Ecto neural progenitor cell (in vitro differentiated cells): ENCODE measurements around the gene PAPLN.
A peak's percentile ranks its signal among the peaks of the same experiment; 100 is the strongest.

Source experiments
- DNase-seq: peaks from one replicate; pipeline ENCODE4 v3.0.0-alpha.2; 2018; ENCODE audit warnings: low spot score

PAPLN gene

DNA sequence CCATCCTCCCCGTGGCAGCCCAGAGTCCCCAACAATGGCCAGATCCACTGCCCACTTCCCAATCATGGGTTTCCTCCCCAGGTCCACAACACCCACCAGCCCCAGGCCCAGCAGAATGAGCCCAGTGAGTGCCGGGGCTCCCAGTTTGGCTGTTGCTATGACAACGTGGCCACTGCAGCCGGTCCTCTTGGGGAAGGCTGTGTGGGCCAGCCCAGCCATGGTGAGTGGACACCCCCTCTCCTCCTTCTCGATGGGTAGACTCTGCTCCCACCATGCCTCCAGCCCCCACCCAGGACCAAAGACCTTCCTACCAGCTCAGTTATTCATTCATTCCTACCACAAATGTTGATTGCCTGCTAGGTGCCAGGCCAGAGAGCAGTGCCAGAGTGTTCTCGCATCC, 23.8 kb downstream of the PAPLN start:
- no peak for DNase-seq

DNA sequence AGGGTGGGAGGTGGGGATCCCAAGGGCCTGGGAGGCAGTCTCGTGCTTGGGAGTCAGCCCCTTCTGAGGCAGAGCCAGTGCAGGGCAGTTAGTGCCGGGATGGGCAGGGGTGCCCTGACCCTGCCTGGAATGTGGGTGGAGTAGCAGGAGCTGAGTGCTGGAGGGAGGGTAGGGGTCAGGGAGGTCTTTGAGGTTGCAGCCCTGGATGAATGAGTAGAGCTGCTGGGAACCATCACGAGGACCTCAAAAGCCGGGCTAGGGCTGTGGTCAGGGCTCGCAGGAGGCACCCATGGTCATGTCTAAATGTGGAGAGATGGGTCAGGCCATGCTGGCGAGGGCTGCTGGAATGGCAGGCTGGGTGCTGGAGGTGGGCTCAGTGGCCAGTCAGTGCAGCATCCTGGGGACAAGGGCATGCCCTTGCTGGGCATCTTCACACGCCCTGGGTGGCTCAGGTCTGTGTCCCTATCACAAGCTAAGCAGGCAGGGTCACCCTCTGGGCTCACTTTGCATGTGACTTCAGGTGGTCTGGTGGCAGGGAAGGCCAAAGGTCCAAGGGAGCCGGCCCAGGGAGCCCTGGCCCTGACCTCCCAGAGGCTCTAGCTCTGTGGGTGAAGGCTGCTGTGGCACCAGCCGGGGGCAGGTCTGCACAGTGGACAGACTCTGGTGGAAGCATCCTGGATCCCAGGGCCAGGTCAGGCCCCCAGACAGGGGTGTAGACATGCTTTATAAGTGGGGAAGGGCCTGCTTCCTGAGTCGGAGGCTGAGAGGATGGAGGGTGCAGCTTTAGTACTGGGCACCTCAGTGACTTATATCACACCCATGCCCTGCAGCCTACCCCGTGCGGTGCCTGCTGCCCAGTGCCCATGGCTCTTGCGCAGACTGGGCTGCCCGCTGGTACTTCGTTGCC, 24.5 kb downstream of the PAPLN start:
- no peak for DNase-seq

DNA sequence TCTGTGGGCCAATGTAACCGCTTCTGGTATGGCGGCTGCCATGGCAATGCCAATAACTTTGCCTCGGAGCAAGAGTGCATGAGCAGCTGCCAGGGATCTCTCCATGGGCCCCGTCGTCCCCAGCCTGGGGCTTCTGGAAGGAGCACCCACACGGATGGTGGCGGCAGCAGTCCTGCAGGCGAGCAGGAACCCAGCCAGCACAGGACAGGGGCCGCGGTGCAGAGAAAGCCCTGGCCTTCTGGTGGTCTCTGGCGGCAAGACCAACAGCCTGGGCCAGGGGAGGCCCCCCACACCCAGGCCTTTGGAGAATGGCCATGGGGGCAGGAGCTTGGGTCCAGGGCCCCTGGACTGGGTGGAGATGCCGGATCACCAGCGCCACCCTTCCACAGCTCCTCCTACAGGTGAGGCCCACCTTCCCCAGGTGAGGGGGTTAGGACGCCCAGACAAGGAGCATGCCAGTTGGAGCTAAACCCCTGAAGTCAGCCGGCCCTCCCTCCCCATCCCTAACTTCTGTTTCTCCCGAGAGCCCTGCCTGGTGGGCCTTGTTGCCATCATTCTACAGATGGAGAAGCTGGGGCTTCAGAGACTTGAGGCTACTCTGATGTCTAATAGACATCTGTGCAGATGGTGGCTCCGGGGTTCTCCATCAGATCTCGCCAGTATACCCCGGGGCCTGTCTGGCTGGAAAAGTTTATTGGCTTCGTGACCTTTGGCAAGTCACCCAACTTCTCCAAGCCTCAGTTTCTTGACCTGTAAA, 25.3 kb downstream of the PAPLN start:
- no peak for DNase-seq

DNA sequence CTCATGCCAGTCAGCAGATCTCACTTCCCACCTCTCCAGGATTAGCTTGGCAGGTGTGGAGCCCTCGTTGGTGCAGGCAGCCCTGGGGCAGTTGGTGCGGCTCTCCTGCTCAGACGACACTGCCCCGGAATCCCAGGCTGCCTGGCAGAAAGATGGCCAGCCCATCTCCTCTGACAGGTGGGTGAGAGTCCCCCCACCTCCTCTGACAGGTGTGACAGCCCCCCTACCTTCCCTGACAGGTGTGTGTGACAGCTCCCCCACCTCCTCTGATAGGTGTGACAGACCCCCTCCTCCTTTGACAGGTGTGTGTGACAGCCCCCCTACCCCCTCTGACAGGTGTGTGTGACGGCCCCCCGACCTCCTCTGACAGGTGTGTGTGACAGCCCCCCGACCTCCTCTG, 26.3 kb downstream of the PAPLN start:
- no peak for DNase-seq

DNA sequence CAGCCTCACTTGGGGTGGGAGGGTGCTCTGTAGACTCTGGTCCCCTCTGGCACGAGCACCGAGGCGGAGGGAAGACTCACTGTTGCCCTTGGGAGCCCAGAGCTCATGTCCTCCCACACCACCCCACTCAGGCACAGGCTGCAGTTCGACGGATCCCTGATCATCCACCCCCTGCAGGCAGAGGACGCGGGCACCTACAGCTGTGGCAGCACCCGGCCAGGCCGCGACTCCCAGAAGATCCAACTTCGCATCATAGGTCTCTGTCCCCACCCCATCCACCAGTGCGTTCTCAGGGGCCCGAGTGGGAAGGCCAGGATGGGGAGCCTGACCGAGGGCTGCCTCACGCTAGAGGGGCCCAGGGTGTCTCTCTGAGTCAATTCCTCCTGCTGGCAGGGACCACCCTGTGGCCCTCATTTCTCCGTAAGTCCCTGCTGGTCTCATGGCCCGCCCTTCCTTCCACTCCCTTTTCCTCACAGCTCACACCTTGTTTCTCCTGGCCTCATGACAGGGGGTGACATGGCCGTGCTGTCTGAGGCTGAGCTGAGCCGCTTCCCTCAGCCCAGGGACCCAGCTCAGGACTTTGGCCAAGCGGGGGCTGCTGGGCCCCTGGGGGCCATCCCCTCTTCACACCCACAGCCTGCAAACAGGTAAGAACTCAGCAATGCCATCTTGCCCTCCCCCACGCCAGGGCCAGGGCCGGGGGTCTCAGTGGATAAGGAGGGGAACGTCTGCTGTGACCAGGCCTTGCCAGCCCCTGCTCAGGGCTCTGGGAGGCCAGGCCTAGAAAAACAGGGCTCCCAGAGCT, 27.0 kb downstream of the PAPLN start:
- DNase-seq = no peak

DNA sequence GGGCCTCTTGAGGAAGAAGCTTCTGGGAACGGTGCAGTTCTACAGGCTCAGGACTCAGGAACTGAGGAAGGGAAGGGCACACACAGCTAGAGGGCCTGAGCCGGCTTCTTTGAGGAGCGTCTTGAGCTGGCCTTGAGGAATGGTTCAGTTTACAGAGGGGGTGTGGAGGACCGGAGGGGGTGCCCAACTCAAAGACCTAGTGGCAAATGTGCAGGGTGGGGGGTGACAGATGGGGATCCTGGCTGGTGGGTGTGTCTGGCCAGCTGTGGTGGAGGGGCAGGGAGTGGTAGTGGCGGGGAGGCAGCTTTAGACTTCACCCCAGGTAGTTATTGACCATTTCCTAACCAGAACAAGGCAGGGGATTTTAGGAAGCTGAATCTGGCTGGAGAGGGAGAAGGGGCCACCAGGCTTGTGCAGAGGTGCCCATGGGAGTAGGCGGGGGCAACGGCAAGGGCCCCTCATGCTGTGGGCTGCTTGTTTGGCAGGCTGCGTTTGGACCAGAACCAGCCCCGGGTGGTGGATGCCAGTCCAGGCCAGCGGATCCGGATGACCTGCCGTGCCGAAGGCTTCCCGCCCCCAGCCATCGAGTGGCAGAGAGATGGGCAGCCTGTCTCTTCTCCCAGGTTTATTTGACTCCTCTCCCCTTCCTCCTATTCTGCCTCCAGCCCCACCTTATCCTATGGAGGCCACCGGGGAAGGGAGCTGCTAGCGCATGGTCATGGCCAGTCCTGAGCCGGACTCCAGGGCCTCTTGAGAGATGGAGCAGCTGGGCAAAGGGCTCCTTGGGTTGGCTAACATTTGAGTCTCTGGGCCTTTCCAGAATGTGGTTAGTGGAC, 27.8 kb downstream of the PAPLN start:
- no peak for DNase-seq

DNA sequence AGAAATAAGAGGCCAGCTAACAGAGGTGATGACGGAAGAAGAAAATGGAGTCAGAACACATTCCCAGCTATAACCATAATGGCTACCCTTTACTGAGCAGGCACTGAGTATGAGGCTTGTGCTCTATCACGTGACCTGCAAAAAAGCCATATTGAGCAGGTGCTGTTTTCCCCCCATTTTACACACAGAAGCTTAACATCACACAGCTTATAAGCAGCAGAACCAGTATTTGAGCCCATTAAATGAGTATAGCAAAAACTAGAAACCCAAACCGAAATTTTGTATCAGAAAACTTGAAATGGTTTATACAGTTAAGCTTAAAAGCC, 28.4 kb downstream of the PAPLN start:
- DNase-seq = peak; percentile 17

DNA sequence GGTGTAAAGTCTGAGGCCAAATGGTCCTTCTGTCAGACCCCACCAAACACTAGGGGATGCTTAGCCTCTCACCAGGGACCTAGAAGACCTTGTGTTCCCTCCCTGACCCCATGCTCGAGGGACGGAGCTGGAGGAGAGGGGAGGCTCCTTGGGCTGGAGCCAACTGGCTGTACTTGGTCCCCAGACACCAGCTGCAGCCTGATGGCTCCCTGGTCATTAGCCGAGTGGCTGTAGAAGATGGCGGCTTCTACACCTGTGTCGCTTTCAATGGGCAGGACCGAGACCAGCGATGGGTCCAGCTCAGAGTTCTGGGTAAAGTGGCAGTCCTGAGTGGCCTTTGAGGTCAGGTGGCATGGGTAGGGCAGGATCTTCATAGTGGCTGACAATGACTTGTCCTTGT, 29.0 kb downstream of the PAPLN start:
- no peak for DNase-seq

DNA sequence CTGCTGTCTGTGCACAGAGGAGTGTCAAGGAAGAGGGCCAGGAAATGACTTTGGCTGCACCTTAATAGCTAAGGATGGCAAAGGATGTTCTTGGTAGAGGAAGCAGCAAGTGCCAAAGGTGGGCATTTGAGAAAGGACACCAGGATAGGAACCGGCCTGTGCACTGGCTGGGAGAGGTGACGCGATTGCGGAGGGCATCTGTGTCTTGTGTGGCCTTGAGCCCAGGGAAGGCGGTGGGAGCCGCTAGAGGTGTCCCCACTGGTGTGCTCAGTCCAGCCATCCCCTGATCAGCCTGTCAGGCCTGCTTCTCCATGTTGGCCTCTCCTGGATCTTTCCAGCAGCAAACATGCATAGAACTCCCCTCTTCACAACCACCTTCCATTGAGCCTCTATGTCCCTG, 30.2 kb downstream of the PAPLN start:
- DNase-seq = peak; percentile 23

DNA sequence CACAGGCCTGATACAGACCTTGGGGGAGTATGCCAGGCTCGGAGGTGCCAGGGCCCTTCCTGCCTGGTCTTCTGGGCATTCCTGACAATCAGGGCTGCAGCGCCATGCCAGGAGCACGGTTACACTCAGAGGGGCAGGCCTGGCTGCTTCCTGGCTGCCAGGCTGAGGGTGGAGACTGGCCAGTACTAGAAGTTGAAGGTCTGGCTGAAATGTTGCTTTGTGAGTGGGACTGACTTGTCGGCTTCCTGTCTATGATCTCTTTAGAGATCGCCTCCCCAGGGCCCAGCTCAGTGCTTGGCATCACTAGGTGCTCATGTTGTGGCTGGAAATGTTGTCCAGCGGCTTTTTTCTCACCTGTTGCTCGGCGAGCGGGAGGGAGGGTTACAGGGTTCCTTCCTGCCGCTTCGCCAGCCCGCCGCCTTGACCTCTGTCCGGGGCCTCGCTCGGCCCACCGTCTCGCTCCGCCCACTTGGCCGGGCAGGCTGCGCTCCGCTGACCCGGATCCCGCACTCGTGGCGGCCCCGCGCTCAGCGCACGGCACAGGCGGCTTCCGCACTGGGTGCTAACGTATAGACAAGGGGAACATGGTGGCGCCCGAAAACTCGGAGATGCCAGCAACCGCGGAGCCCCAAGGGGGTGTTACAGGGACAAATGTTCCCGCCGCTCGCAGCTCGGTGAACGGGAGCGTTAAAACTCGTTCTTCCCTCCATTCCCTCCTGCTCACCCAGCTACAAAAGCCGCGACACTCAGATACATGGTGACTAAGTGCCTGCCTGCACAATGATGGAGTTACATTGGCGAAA, 32.6 kb downstream of the PAPLN start:
- DNase-seq = no peak

DNA sequence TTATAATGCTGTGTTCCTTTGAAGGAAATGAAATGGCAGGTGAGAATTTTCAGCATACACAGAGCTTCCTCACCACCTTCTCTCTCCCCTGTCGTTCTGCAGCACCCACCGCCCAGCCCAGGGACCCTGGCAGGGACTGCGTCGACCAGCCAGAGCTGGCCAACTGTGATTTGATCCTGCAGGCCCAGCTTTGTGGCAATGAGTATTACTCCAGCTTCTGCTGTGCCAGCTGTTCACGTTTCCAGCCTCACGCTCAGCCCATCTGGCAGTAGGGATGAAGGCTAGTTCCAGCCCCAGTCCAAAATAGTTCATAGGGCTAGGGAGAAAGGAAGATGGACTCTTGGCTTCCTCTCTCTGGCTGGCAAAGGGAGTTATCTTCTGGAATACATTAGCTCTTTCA, 35.1 kb downstream of the PAPLN start:
- DNase-seq = no peak

DNA sequence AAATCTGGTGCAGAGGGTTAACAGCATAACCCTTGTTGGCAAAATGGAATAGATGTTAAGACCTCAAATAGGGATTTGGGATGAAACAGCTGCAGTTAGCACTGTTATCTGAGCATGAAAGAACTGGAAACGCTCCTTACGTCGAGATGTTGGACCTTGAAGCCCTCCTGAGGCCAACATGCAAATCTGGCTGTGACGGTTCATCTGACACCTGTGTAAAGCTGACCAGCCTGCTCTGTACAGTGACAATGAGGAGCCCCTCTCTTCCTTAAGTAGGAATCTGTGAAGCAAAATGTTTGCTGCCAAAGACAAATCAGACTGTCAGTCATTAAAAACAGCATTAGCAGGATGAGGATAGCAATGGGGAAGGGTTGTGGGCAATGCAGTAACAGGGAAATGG, 36.5 kb downstream of the PAPLN start:
- DNase-seq = no peak

DNA sequence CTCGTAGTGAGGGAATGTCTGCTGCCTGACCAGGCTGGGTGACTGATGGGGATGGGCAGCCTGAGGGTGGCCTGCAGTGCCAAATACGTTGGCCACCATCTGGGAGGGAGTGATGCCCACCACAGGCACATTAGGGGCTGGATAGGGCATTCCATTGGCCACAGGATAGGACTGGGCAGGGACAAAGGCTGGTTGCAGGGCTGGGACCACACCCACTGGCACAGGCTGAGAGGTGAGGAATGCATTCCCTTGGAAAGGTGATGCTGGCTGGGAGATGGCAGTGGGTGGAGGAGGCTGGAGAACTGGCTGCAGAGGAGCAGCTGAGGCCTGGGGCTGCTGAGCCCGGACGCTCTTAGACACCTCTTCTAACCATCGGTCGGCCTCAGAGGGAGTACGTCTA, 39.5 kb downstream of the PAPLN start:
- DNase-seq = no peak

DNA sequence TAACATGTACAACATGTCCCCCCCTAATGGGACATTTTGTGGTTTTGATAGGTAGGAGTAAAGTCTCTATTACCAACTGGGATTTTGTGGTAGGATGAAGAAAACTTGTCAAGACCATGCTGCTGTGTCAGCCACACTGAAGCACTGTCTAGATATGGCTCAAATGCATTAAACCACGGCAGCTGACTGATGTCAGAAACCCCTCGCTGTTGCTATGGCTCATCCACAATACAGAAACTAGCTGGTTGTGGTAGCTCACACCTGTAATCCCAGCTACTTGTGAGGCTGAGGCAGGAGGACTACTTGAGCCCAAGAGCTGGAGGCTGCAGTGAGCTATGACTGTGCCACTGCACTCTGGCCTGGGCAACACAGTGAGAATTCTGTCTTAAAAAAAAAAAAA, 40.1 kb downstream of the PAPLN start:
- no peak for DNase-seq

DNA sequence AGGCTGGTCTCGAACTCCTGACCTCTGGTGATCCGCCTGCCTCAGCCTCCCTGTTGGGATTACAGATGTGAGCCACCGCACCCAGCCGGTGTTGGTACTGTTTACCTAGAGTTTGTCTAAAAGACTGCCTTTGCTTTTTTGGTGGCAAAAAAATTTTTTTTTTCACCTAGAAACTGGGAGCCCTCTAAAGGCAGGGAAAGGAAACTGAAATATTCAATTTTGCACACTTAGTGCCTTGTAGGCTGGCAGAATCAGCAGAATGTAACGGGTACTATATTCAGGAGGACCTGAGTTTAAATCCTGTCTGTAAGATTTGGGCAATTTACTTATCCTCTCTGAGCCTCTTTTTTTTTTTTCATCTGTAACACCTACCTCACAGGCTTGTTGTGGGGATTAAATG, 43.6 kb downstream of the PAPLN start:
- no peak for DNase-seq

DNA sequence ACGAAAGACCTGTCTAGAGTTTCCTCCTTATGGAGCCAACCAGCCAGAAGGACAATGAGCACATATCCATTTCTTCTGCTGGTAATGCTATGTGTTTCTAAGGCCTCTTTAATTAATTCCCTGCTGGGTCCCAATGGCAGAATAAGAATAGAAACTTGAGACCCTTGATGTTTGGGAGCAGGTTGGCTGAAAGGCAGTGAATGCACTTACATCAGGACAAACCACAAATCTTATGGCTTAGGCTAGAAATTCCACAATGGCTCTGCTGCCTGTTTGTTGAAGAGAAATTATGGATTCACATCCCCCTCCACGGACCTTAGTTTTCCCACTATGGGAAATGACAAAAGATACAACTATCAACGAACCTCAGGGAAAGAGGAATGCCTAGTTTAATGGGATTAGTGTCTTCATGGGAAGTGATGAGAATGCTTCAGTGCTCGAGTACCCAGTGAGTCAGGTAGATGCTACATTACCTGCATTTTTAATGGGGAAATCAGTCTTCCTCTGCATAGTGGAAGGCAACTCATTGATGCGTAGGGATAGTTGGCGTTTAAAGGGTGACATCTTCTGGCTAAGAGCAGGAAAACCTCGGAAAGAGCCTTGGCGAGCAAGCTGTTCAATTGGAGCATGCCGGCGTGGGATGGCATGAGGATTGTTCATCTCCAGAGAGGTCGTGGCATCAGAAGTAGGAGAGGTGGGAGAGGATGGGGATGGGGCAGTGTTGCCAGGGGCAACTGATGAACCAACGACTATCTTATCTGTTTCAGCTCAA, 46.5 kb downstream of the PAPLN start:
- no peak for DNase-seq

DNA sequence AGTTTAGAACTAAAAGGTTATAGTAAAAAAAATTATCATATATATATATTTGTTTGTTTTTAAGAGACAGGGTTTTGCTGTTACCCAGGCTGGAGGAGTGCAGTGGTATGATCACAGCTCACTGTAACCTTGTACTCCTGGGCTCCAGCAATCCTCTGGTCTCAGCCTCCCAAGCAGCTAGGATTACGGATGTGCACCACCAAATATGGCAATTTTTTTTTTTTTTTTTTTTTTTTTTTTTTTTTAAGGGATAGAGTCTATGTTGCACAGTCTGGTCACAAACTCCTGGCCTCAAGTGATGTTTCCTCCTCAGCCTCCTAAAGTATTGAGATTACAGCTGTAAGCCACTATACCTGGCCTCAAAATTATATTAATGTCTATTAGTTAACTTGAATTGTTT, 48.7 kb downstream of the PAPLN start:
- no peak for DNase-seq

DNA sequence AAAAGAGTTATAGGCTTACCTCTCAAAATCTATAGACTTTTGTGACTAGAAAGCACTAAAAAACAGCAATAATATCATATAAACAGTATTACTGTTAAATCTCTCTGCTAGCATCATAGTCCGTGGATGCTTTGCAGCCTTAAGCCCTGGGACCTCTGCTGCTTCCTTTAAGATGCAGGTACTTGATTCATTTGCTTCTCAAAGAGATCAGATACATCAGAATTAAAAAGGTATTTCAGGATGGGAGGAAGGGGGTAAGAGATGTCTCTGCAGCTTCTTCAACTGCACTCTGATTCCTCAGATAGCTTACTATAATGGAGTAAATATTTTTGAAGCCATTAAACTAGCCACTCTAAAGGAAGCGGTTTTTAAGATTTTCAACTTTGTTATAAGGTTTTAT, 49.3 kb downstream of the PAPLN start:
- DNase-seq = no peak

DNA sequence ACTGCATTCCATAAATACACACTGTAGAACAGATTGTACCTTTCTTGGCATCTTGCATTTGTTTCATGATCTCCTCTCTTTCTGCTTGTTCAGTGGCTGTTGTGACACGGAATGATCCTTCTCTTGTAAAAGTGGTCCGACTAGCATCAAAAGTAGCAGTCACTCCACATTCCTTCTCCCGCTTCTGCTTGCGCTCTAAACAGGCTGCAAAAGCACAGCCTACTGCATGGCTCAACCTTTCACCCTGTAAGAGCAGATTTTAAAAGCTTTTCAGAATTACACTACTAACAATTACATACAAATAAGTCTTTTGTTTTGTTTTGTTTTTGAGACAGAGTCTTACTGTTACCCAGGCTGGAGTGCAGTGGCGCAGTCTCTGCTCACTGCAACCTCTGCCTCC, 49.8 kb downstream of the PAPLN start:
- no peak for DNase-seq

DNA sequence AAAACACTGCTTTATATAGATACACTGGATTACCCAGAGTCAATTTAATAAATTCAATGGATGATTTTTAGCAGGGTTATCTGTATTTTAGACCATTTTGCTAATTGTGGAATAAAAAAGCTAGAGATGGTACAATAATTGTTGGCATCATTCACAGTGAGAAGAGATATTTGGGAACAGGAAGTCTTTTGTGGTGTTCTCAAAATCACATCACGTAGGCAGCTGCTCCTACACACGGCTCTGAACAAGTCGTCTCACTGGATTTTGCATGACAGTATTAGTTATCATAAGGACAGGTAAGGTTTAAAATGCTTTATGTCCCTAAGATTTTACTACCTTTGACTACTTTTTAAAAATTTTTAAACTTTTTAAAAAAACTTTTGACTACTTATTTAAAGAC, 52.0 kb downstream of the PAPLN start:
- DNase-seq = no peak
